HEK293T (cell line): ENCODE data around the gene POLR2I.

Experiments
- ARNT ChIP-seq: fragments of 450-650 bp; IDR thresholded peaks from 2 replicates; pipeline ENCODE4 v1.6.1; 2017; ENCODE audit warnings: mild to moderate bottlenecking
- BHLHE40 ChIP-seq: fragments of 450-650 bp; IDR thresholded peaks from 2 replicates; pipeline ENCODE4 v1.6.1; 2016; ENCODE audit warnings: mild to moderate bottlenecking, moderate library complexity, borderline replicate concordance
- CTBP1 ChIP-seq: fragments of 450-650 bp; IDR thresholded peaks from 2 replicates; pipeline ENCODE4 v1.6.1; 2016; ENCODE audit warnings: borderline replicate concordance
- FOXA1 ChIP-seq: fragments of 450-650 bp; IDR thresholded peaks from 2 replicates; pipeline ENCODE4 v1.6.1; 2016; ENCODE audit warnings: mild to moderate bottlenecking
- FOXK2 ChIP-seq: fragments of 450-650 bp; IDR thresholded peaks from 2 replicates; pipeline ENCODE4 v1.6.1; 2016; ENCODE audit warnings: mild to moderate bottlenecking
- FOXM1 ChIP-seq: fragments of 450-650 bp; IDR thresholded peaks from 2 replicates; pipeline ENCODE4 v1.6.1; 2017; ENCODE audit warnings: mild to moderate bottlenecking, borderline replicate concordance
- HDGF ChIP-seq: fragments of 450-650 bp; IDR thresholded peaks from 2 replicates; pipeline ENCODE4 v1.6.1; 2017; ENCODE audit warnings: antibody characterized with exemption, borderline replicate concordance
- L3MBTL2 ChIP-seq: fragments of 450-650 bp; conservative IDR thresholded peaks from 2 replicates; pipeline ENCODE4 v1.6.1; 2016; ENCODE audit warnings: mild to moderate bottlenecking
- NFRKB ChIP-seq: fragments of 450-650 bp; IDR thresholded peaks from 2 replicates; pipeline ENCODE4 v1.6.1; 2016; ENCODE audit warnings: mild to moderate bottlenecking, moderate library complexity
- SP1 ChIP-seq: fragments of 450-650 bp; IDR thresholded peaks from 2 replicates; pipeline ENCODE4 v1.6.1; 2017
- SUZ12 ChIP-seq: fragments of 450-650 bp; IDR thresholded peaks from 2 replicates; pipeline ENCODE4 v1.6.1; 2016; ENCODE audit warnings: mild to moderate bottlenecking
- TARDBP ChIP-seq: fragments of 450-650 bp; IDR thresholded peaks from 2 replicates; pipeline ENCODE4 v1.6.1; 2016

GRCh38 chr19:36139473-36140303 is 25.0 kb upstream of the POLR2I start, which contains the start of gene CAPNS1:
- TF ChIP-seq BHLHE40 (no peak), HDGF (no peak), CTBP1 (peak; percentile 48; the same call in 1 of the 2 replicates), TARDBP (peak; percentile 74), FOXM1 (peak; percentile 95), ARNT (no peak), FOXA1 (no peak), SUZ12 (no peak), L3MBTL2 (peak; percentile 48), NFRKB (no peak), FOXK2 (no peak), SP1 (no peak)
